Measurements from ENCODE around the gene SPATA31A6.
"Not testable (repeated sequence)": the region's sequence is repeated elsewhere in the genome, so short reads cannot be mapped to it uniquely, and the experiment has no call there.

The SPATA31A6 gene

GRCh38 chr9:42183359-42183758 is at the start of gene SPATA31A6:
Gene SPATA31A6, plus strand, starts transcription at chr9:42183659. Its CDS starts 29 bp downstream, at chr9:42183688.
- not testable (repeated sequence) for H3K27me3 ChIP-seq (ENCODE audit: control insufficient read depth, insufficient read depth, low read length); H3K9ac ChIP-seq (ENCODE audit: low read length); H3K9me3 ChIP-seq (ENCODE audit: control insufficient read depth, insufficient read depth, low read depth, low read length); H3K4me3 ChIP-seq (ENCODE audit: low read depth, low read length); H3K27ac ChIP-seq (ENCODE audit: low read depth, low read length); H3K4me1 ChIP-seq (ENCODE audit: control insufficient read depth, insufficient read depth, low read length); H3K36me3 ChIP-seq (ENCODE audit: control insufficient read depth, insufficient read depth, low read length)

- H3K36me3 ChIP-seq (ENCODE audit: control insufficient read depth, insufficient read depth, low read length); H3K9ac ChIP-seq (ENCODE audit: low read length); H3K9me3 ChIP-seq (ENCODE audit: control insufficient read depth, insufficient read depth, low read depth, low read length); H3K4me1 ChIP-seq (ENCODE audit: control insufficient read depth, insufficient read depth, low read length); H3K27ac ChIP-seq (ENCODE audit: low read depth, low read length); H3K27me3 ChIP-seq (ENCODE audit: control insufficient read depth, insufficient read depth, low read length); H3K4me3 ChIP-seq (ENCODE audit: low read depth, low read length): not testable (repeated sequence)
Observed at GRCh38 chr9:42160299-42160698, 23.2 kb upstream of the SPATA31A6 start.

GRCh38 chr9:42219861-42220260 is 36.4 kb downstream of the SPATA31A6 start:
- H3K36me3 ChIP-seq (ENCODE audit: control insufficient read depth, insufficient read depth, low read length); H3K4me3 ChIP-seq (ENCODE audit: low read depth, low read length); H3K27me3 ChIP-seq (ENCODE audit: control insufficient read depth, insufficient read depth, low read length); H3K9me3 ChIP-seq (ENCODE audit: control insufficient read depth, insufficient read depth, low read depth, low read length); H3K4me1 ChIP-seq (ENCODE audit: control insufficient read depth, insufficient read depth, low read length); H3K27ac ChIP-seq (ENCODE audit: low read depth, low read length); H3K9ac ChIP-seq (ENCODE audit: low read length): not testable (repeated sequence)

- H3K27me3 ChIP-seq (ENCODE audit: control insufficient read depth, insufficient read depth, low read length); H3K36me3 ChIP-seq (ENCODE audit: control insufficient read depth, insufficient read depth, low read length); H3K4me3 ChIP-seq (ENCODE audit: low read depth, low read length); H3K9ac ChIP-seq (ENCODE audit: low read length); H3K4me1 ChIP-seq (ENCODE audit: control insufficient read depth, insufficient read depth, low read length); H3K27ac ChIP-seq (ENCODE audit: low read depth, low read length); H3K9me3 ChIP-seq (ENCODE audit: control insufficient read depth, insufficient read depth, low read depth, low read length): not testable (repeated sequence)
Observed at GRCh38 chr9:42223230-42223629, 39.8 kb downstream of the SPATA31A6 start.

GRCh38 chr9:42233031-42233430 is 49.6 kb downstream of the SPATA31A6 start:
- H3K27ac ChIP-seq (ENCODE audit: low read depth, low read length); H3K4me1 ChIP-seq (ENCODE audit: control insufficient read depth, insufficient read depth, low read length); H3K4me3 ChIP-seq (ENCODE audit: low read depth, low read length); H3K36me3 ChIP-seq (ENCODE audit: control insufficient read depth, insufficient read depth, low read length); H3K9me3 ChIP-seq (ENCODE audit: control insufficient read depth, insufficient read depth, low read depth, low read length); H3K27me3 ChIP-seq (ENCODE audit: control insufficient read depth, insufficient read depth, low read length); H3K9ac ChIP-seq (ENCODE audit: low read length): not testable (repeated sequence)

GRCh38 chr9:42234610-42235009 is 51.2 kb downstream of the SPATA31A6 start:
- H3K27ac ChIP-seq (ENCODE audit: low read depth, low read length); H3K36me3 ChIP-seq (ENCODE audit: control insufficient read depth, insufficient read depth, low read length); H3K27me3 ChIP-seq (ENCODE audit: control insufficient read depth, insufficient read depth, low read length); H3K9me3 ChIP-seq (ENCODE audit: control insufficient read depth, insufficient read depth, low read depth, low read length); H3K4me1 ChIP-seq (ENCODE audit: control insufficient read depth, insufficient read depth, low read length); H3K9ac ChIP-seq (ENCODE audit: low read length); H3K4me3 ChIP-seq (ENCODE audit: low read depth, low read length): not testable (repeated sequence)

GRCh38 chr9:42235352-42235991 is 52.0 kb downstream of the SPATA31A6 start:
- H3K27ac ChIP-seq (ENCODE audit: low read depth, low read length); H3K27me3 ChIP-seq (ENCODE audit: control insufficient read depth, insufficient read depth, low read length); H3K36me3 ChIP-seq (ENCODE audit: control insufficient read depth, insufficient read depth, low read length); H3K4me1 ChIP-seq (ENCODE audit: control insufficient read depth, insufficient read depth, low read length); H3K9ac ChIP-seq (ENCODE audit: low read length); H3K4me3 ChIP-seq (ENCODE audit: low read depth, low read length); H3K9me3 ChIP-seq (ENCODE audit: control insufficient read depth, insufficient read depth, low read depth, low read length): not testable (repeated sequence)

GRCh38 chr9:42236097-42236496 is 52.6 kb downstream of the SPATA31A6 start:
- not testable (repeated sequence) for H3K9me3 ChIP-seq (ENCODE audit: control insufficient read depth, insufficient read depth, low read depth, low read length); H3K27me3 ChIP-seq (ENCODE audit: control insufficient read depth, insufficient read depth, low read length); H3K36me3 ChIP-seq (ENCODE audit: control insufficient read depth, insufficient read depth, low read length); H3K4me1 ChIP-seq (ENCODE audit: control insufficient read depth, insufficient read depth, low read length); H3K4me3 ChIP-seq (ENCODE audit: low read depth, low read length); H3K27ac ChIP-seq (ENCODE audit: low read depth, low read length); H3K9ac ChIP-seq (ENCODE audit: low read length)

- not testable (repeated sequence) for H3K27me3 ChIP-seq (ENCODE audit: control insufficient read depth, insufficient read depth, low read length); H3K4me1 ChIP-seq (ENCODE audit: control insufficient read depth, insufficient read depth, low read length)
Observed at GRCh38 chr9:42237381-42237780, 53.9 kb downstream of the SPATA31A6 start.

GRCh38 chr9:42238862-42239261 is 55.4 kb downstream of the SPATA31A6 start:
- not testable (repeated sequence) for H3K27ac ChIP-seq (ENCODE audit: low read depth, low read length); H3K9ac ChIP-seq (ENCODE audit: low read length); H3K27me3 ChIP-seq (ENCODE audit: control insufficient read depth, insufficient read depth, low read length); H3K9me3 ChIP-seq (ENCODE audit: control insufficient read depth, insufficient read depth, low read depth, low read length); H3K36me3 ChIP-seq (ENCODE audit: control insufficient read depth, insufficient read depth, low read length); H3K4me3 ChIP-seq (ENCODE audit: low read depth, low read length); H3K4me1 ChIP-seq (ENCODE audit: control insufficient read depth, insufficient read depth, low read length)

More at GRCh38 chr9:42237381-42237780, 53.9 kb downstream of the SPATA31A6 start:
- not testable (repeated sequence) for H3K9me3 ChIP-seq (ENCODE audit: control insufficient read depth, insufficient read depth, low read depth, low read length); H3K4me3 ChIP-seq (ENCODE audit: low read depth, low read length); H3K27ac ChIP-seq (ENCODE audit: low read depth, low read length); H3K36me3 ChIP-seq (ENCODE audit: control insufficient read depth, insufficient read depth, low read length); H3K9ac ChIP-seq (ENCODE audit: low read length)

Measured in HUES6 (cell line).